Stimulated activated naive CD4-positive, alpha-beta T cell (primary cell): ENCODE measurements around the gene FOXD2.

ENCODE experiments used
- DNase-seq, 6 experiments: peaks; one replicate each; lab custom pipeline; 2025; lab: John Stamatoyannopoulos, UW

FOXD2 gene

DNA sequence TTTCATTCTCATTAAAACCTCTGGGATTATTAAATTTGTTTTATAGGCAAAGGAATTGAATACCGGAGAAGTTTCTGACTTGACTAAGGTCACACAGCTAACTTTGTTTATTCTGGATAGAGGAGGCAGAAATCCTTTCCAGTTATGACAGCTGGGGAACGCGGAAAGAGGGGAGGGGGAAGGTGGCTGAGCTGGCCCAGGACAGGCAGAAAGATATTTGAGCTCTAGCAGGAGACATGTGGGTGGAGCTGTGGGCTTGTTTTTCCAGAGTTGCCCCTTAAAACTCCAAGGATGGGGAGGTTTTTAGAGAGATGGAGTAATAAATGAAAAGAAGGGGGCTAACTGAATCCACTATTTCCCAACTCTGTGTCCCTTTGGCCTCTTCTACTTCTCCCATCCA is 27.8 kb downstream of the FOXD2 start:
- DNase-seq, result no peak

DNA sequence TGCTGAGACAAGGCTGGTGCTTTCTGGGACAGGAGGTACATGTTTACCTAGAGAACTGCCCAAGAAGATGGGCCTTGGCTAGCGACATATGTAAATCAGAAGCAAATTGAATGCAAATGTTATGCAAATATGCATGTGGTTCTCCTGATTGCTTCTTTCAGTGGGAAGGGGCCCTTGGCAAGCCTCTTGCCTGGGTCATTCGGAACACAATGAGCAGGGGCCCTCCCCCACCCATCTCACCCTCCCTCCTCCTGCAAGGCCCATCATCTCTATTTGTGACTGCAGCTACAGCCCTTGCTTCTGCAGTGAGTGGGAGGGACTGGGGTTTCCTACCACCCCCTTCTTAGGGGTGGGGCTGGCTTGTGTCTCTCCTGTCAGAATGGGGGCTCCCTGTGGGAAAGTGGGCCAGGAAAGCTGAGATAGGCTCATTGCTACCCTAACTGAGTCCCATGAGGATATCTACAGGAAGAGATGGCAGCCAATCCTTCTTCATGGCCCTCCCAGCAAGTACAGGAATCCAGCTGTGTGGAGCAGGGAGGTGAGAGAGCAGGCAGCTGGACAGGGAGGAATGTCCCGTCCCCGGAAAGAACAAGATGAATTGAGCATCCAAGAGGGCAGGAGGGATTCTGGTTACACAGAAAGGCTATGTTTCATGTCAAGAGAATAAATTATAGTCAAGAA is 31.0 kb downstream of the FOXD2 start:
- no peak for DNase-seq

DNA sequence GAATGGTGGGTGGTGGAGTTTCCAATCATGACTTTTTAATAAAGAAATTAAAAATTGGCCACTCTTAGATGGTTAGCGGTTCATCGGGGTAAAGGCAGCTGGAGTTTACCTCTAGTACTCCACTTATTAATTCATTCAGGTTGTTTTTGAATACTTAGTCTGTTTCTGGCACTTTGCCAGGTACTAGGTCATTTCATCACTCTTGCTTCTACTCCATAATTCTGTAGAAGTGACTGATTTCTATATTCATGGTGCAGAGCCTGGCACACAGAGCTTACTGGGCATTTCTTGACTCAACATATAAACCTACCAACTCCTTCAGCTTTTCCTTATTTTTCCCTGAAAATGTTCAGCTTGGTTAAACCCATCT is 31.5 kb downstream of the FOXD2 start:
- no peak for DNase-seq

DNA sequence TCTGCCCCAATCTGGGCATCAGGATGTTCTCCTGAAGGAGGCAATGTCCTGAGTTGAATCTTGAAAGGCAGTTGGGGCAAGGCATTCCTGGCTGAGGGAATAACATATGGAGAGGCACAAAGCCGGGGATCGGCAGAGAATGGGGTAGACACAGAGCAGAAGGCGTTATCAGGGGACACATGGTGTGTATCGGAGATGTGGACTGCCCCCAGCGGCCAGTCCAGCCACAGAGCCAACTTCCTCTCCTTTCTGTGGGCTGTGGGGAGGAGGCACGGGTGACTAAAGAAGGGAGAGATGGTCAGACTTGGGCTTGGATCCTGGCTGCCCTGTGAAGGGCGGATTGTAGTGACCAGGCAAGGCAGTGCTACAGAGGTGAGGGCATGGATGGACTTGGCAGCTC is 32.1 kb downstream of the FOXD2 start:
- no peak for DNase-seq

DNA sequence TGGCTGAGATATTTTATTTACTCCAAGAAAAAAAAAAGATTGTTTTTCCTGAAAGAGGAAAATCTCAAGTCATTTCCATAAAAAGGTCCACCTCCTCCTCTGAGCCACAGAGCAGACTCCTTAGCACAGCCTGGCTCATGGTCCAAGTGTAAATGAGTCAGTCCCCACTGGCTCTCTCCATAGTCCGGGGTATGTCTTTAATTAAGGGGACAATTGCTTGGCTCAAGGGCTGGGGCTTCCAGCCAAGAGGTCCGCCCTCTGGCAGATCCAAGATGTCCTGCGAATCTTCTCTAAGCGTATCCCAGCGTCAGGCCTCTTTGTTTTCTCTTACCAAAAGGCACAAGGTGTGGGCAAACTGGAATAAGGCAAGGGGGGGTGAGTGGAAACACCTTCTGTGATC is 33.3 kb downstream of the FOXD2 start:
- no peak for DNase-seq

DNA sequence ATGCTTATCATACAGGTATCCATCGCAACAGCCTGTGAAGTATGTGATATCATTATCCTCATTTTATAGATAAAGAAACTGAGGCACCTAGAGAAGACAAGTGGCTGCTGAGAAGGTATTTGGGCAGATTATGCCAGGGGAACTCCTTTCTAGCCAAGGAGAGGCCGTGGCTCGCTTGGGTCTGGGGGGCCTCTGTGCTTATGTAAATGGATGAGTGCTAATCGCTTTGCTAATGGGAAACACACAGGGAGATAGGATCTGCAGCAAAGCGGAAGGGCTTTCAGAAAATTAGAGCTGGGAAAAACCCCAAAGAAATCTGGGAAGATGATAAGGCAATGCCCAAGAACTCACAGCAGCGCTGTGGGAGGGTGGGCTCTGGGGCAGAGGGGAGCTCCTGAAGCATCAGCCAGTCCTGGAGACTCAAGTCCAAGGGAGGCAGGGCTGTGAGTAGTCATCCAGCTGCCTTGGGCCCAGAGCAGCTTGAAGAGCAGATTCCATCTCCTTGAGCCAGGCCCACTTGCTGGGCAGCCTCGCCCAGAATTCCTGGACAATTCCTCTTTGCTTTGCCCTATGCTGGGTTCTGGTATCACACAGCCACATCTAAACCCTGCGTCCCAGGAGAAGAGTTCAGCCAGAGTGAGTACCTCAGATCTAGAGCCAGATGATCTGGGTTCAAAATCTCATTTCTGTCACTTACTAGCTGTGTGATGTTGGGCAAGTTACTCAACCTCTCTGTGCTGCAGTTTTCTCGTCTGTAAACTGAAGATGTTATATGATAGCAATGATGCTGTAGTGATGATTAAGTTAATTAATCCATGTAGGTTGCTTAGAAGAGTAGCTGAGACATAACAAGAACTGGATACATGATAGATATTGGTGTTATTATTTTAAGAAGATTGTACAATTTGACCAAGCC is 36.7 kb downstream of the FOXD2 start:
- DNase-seq, result no peak

DNA sequence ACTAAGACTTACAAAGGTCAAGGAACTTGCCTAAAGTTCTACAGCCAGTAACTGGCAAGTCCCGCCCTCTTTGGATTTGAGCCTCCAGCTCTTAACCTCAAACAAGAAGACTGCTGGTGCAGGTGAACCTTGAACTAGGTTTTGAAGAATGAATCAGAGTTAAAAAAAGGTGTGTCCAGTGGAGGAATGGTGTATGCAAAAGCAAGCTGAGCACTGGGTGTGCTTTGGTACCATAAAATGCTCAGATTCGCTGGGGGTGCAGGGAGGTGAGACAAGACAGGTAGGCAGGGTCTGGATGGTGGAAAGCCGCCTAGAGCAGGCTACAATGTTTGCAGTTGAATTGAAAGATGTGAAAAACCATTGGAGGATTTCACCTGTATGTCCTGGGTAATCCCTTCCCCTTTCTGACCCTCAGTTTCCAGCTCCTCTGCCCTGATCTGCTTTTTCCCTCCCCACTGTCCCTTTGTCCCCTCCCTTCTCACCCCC is 39.8 kb downstream of the FOXD2 start:
- no peak for DNase-seq

DNA sequence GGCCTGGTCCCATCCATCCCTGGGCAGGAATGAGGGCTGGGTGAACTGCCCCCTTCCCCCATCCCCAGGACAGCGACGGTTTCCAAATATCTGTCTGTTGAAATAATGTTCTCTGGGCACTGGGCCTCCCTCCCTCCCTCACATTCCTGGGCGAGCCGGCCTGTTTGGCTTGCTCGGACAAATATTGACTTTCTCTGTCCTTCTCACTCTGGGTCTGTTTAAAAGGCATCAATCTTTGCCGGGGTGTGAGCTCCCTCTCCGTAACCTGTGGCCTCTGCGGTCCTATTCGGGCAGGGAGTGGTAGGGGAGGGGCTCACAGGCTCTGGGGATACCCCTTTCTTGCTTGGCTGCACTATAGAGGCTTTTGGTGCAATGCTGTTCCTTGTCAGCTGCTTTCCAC is 40.2 kb downstream of the FOXD2 start:
- no peak for DNase-seq

DNA sequence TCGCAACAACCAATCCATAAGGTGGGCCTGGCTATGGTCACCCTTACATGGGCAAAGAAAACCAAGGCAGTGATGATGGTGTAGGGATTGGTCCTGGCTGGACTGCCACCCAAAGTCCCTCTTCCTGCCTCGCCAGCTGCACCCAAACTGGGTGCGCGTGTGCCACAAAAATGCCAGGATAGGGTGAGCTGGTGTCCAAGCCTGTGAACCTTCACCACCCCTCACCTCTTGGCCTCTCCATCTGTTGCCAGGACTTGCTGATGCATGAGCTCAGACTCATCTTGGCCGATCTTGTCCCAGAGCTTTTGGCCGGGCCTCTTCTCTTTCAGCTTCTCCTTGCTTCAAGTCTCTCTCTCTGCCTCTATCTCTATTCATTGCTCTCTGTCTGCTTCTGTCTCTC is 41.8 kb downstream of the FOXD2 start:
- no peak for DNase-seq

DNA sequence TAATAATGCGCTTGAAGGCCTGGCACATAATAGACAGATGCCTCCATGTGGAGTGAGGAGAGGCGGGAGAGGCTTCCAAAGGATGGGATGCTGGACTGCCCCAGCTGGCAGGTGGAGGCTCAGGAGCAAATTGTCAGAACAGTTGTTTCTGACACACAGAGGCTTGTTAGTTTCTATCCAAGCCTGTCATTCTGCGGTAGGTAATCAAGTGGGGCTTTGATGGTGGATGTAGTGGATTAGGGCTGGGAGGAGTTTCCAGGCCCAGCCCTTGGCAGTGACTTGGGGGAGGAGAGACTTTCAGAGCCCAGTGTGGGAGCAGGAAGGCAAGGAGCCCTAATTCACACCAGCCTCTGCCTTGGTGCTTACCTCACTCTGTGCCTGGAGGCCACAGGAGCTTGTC is 44.1 kb downstream of the FOXD2 start:
- DNase-seq, result no peak

DNA sequence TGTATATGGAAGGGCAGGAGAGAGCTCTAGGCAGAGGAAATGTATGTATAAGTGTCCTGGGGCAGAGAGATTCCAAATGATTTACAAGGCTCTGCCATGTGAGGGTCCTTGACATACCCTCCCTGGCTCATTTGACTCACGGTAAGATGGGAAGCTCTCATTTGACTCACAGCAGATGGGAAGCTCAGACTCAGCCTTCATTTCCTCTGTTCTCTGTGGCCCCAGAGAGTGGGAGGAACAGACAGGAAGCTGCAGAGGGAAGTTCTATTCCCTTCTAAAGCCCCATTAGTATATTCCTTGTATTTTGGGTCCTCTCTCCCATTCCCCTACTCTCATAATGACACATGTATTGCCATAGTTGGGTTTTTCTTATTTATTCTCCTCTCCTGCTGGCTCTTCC is 44.9 kb downstream of the FOXD2 start:
- DNase-seq, result no peak

DNA sequence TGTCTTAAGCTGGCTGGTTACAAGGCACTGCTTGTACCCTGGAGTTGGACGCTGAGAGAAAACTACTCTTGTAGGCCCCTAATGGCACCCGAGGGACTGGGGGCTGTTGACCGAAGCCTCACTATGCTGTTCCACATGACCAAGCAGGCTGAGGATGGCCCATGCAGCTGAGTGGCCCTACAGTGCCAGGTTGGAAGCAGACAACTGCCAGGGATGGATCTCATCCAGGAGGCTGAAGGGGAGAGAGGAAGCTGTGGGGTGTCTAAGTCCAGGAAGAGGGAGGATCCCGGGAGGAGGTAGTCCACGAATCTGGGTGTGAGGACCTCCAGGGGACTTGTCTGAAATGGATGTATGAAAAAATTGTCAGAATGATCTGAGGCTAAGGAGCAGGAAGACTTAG is 45.8 kb downstream of the FOXD2 start:
- no peak for DNase-seq

DNA sequence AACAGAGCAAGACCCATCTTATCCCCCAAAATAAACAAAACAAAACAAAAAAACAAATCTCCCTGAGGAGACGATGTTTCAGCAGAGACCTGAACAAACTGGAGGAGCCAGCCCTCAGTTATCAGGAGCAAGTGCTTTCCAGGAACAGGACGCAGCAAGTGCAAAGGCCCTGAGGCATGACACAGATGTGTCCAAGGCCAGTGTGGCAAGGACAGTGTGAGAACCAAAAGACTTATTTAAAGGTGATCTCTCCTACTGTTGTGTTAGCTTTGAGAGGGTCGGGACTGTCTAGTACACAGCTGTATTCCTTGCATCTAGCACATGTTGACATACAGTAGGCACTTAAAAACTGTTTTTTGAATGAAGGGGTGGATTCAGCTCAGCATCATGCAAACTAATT is 48.0 kb downstream of the FOXD2 start:
- DNase-seq, result no peak

DNA sequence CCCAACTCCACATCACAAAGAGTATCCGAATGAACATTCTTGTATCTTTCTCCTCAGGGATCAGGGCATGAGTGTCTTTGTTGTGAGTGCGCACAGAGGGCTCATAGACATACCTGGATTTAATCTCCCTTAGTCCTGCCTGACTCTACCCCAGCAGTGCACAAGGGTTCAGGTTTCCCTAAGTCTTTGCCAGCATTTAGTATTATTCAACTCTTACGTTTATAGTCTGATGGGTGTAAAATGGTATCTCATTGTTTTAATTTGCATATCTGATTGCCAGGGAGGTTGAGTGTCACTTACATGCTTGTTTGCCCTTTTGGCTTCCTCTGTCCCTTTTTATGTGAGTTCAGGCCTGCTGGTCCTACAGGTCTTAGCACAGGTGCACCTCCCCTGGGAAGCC is 49.5 kb downstream of the FOXD2 start:
- DNase-seq, result no peak

DNA sequence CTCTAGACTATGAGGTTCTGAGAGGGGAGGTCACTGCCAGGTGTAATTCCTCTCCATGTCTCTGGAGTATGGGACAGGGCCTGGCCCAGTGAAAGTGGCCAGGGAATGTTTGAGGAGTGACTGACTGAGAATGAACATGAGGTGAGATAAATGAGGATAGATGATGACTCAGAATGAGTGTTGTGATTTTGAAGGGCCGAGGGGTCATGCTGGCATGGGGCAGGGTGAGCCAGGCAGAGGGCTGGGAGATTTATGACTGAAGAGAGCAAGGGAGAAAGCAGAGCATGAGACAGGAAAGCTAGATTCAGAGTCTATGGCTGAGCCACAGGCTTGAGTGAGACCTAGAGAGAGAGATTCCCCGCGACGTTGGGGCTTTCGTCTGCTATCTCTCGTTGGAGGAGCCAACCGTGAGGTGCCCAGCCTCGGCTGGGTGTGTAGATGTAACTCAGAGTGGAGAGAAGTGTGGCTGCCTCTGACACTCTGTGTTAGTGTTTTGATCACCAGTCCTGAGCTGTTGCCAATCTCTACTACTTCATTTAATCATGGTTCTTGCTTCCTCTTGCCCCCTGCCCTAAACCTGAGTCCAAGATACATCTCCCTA is 50.1 kb downstream of the FOXD2 start:
- DNase-seq, result no peak
